Kidney (tissue), 14 donors: ENCODE data around the gene RAB4B. TPM values are rescaled to one million over a fixed set of nuclear protein-coding genes. Genes with fewer than 3 reads are reported as not detected.

ENCODE experiments used
- DNase-seq, 5 donors: peaks; one replicate each; pipeline ENCODE4 v3.0.0-alpha.2; 2013 to 2020
- FAIRE-seq: peaks from 2 replicates; lab custom pipeline; 2012; peaks lifted over from hg19 to GRCh38; lab: Jason Lieb, UNC
- H3K27ac ChIP-seq, 2 donors: one replicate each; pipeline ENCODE4 v1.7.0; 2013; ENCODE audit warnings: low read depth in 2 of 2, low read length in 2 of 2, inconsistent platforms in 1 of 2
- H3K27me3 ChIP-seq: one replicate; pipeline ENCODE4 v1.7.1; 2013; ENCODE audit warnings: low read length, inconsistent platforms; ENCODE audit not compliant: control insufficient read depth, insufficient read depth
- H3K36me3 ChIP-seq, 3 donors: one replicate each; pipeline versions ENCODE4 v1.7.0 to v1.7.1; 2013; ENCODE audit warnings: low read length in 3 of 3, control low read depth in 1 of 3, inconsistent platforms in 1 of 3; ENCODE audit not compliant: insufficient read depth in 3 of 3, control insufficient read depth in 2 of 3
- H3K4me1 ChIP-seq, 3 donors: one replicate each; pipeline versions ENCODE4 v1.7.0 to v1.7.1; 2013; ENCODE audit warnings: low read length in 3 of 3, inconsistent platforms in 1 of 3, low read depth in 1 of 3; ENCODE audit not compliant: control insufficient read depth in 2 of 3, insufficient read depth in 2 of 3
- H3K4me3 ChIP-seq, 3 donors: one replicate each; pipeline versions ENCODE4 v1.7.0 to v1.8.1; 2013; ENCODE audit warnings: low read length in 3 of 3, control low read depth in 1 of 3, inconsistent platforms in 1 of 3
- H3K9ac ChIP-seq, 3 donors: one replicate each; pipeline versions ENCODE4 v1.7.0 to v1.7.1; 2013; ENCODE audit warnings: low read length in 3 of 3, control low read depth in 1 of 3, inconsistent platforms in 1 of 3
- H3K9me3 ChIP-seq, 3 donors: one replicate each; pipeline versions ENCODE4 v1.7.0 to v1.7.1; 2013; ENCODE audit warnings: low read length in 3 of 3, control low read depth in 1 of 3, inconsistent platforms in 1 of 3; ENCODE audit not compliant: control insufficient read depth in 2 of 3, insufficient read depth in 1 of 3
- intact Hi-C: fragments of 100-400 bp; cut with DNase I; formaldehyde crosslinking; loops from one replicate; pipeline ENCODE4 v1.11.1; 2022
- polyA plus RNA-seq: library from polyadenylated mRNA; stranded (reverse); fragments of 350-450 nt; fragmentation: Illumina TruSeq; extraction: RNeasy Lipid Tissue Mini Kit (QIAGEN cat#74804); gene quantifications from one replicate; pipeline ENCODE4 v1.2.3, GENCODE V29; 2014; ENCODE audit warnings: low read depth, low replicate concordance; ENCODE audit not compliant: insufficient read depth
- total RNA-seq: library from RNA; stranded (reverse); fragmentation: NEBNext Ultra II Directional; extraction: Animal tissue kit (Norgen Biotek cat#: 25700); gene quantifications from one replicate; pipeline ENCODE4 v1.2.1, GENCODE V29; 2021
- TF ChIP-seq, protein P1 (sequence below): IDR thresholded peaks from 3 replicates; pipeline ENCODE4 v1.5.1; 2012; ENCODE audit warnings: mild to moderate bottlenecking, moderate library complexity, borderline replicate concordance; ENCODE audit not compliant: insufficient read depth; ENCODE audit errors: extremely low read depth
- donor health status: control.
- donor health status: control.
- donor health status: control.
- donor health status: control.
- donor health status: control.
- donor health status: DM: yes; HTN: yes; CAD: no.
- donor health status: Normal renal cell carcinoma (clear cell type).

Gene RAB4B
- total and polyA plus RNA-seq, 2 donors from 2014 or later = 42.1 to 61.7 TPM

DNA sequence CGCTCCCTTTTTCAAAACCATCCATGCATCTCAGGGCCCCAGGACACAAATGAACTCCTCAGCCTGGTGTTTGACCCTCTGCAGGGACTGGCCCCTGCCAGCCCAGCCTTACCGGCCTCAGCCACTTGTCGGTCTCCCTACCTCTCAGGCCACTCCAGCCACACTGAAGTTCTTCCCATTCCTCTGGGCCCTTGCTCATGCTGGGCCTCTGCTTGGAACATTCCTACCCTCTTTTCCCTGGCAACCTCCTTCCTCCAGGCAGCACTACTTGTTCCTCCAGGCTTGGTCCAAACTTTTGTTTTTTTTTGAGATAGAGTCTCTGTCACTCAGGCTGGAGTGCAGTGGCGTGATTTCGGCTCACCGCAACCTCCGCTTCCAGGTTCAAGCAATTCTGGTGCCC is 13.3 kb downstream of the RAB4B start:
- Histone ChIP-seq H3K4me3 (no peak overlapping the region), H3K9me3 (no peaks in the 10 kb centered on the region), H3K27ac (no peak overlapping the region), H3K4me1 (peaks cover 0 to 4% (median 3%) of the 10 kb centered on the region in 3 donors), H3K36me3 (no peaks in the 10 kb centered on the region), H3K9ac (no peak overlapping the region), H3K27me3 (no peaks in the 10 kb centered on the region)
- intact Hi-C loops = no loop called here
- FAIRE-seq (no peak), DNase-seq (no peak)
- TF ChIP-seq, protein P1, sequence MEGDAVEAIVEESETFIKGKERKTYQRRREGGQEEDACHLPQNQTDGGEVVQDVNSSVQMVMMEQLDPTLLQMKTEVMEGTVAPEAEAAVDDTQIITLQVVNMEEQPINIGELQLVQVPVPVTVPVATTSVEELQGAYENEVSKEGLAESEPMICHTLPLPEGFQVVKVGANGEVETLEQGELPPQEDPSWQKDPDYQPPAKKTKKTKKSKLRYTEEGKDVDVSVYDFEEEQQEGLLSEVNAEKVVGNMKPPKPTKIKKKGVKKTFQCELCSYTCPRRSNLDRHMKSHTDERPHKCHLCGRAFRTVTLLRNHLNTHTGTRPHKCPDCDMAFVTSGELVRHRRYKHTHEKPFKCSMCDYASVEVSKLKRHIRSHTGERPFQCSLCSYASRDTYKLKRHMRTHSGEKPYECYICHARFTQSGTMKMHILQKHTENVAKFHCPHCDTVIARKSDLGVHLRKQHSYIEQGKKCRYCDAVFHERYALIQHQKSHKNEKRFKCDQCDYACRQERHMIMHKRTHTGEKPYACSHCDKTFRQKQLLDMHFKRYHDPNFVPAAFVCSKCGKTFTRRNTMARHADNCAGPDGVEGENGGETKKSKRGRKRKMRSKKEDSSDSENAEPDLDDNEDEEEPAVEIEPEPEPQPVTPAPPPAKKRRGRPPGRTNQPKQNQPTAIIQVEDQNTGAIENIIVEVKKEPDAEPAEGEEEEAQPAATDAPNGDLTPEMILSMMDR = no peak

DNA sequence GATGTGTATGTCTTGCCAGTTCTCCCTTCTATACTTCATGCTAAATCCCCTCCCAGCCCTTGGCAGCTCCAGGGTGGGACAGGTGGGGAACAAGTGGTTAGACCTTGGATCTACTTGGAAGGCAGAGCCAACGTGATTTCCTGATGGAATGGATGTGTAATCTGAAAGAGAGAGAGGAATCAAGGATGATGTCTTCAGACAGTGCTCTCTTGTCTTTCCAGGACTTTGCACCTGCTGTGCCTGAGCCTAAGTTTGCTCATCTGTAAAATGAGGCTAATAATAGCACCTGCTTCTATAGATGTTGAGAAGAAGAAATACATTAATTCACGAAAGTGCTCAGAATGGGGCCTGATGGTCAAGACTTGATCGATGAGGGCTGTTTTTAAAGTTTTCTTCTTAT is 13.9 kb downstream of the RAB4B start:
- DNase-seq (no peak), FAIRE-seq (no peak)
- H3K4me3 ChIP-seq = no peak overlapping the region
- TF ChIP-seq, protein P1 = no peak
- intact Hi-C loops = no loop called here
- no peak overlapping the region for H3K27ac ChIP-seq
- H3K9ac ChIP-seq = no peak overlapping the region
- no peaks in the 10 kb centered on the region for H3K9me3 ChIP-seq
- H3K27me3 ChIP-seq = no peaks in the 10 kb centered on the region
- peaks cover 0 to 4% (median 3%) of the 10 kb centered on the region in 3 donors for H3K4me1 ChIP-seq
- H3K36me3 ChIP-seq = no peaks in the 10 kb centered on the region

DNA sequence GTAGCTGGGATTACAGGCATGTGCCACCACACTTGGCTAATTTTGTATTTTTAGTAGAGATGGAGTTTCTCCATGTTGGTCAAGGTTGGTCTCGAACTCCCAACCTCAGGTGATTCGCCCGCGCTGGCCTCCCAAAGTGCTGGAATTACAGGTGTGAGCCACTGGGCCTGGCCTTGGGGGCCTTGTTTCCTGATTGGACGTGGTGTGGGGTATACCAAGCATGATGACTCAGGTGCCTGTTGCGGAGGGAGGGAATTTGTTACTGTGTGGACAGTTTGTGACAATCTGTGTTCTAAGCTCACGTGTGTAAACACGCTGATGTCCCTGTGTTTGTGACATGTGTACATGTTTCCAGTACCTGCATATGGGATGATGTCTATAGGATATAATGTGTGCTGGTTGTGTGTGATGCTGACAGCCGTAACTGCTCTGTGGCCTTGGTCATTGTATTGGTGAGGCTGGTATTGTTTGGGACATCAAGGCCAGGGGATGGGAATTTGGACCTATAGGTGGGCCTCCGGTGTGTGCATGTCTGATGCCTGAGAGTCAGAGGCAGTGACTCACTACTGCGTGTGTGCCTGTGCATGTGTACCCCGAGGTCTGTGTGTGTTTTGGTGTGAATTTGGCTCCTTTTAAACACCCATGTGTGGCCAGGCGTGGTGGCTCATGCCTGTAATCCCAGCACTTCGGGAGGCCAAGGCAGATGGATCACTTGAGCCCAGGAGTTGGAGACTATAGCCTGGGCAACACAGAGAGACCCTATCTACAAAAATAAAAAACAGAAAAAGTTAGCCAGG is 19.3 kb downstream of the RAB4B start:
- DNase-seq = peak in 2 of 5 donors; percentile 52 to 71

More for the DNA sequence above, 19.3 kb downstream of the RAB4B start:
- intact Hi-C loops = no loop called here
- TF ChIP-seq, protein P1 = no peak
- Histone ChIP-seq H3K9me3 (no peaks in the 10 kb centered on the region), H3K27ac (peak overlapping the region; percentile 81 to 90), H3K9ac (no peak overlapping the region), H3K4me3 (peak overlapping the region in 1 of 3 donors; percentile 70), H3K36me3 (peaks cover 0 to 4% (median 0%) of the 10 kb centered on the region in 3 donors), H3K4me1 (peaks cover 0 to 30% (median 9%) of the 10 kb centered on the region in 3 donors), H3K27me3 (no peaks in the 10 kb centered on the region)
- no peak for FAIRE-seq
